Fibroblast of the conjunctiva (primary cell): ENCODE data around the gene ASTL.

ENCODE experiments used
- DNase-seq: peaks from one replicate; pipeline ENCODE4 v3.0.0-alpha.2; 2010; ENCODE audit warnings: low read depth

The ASTL gene

GRCh38 chr2:96112501-96113366 is 25.6 kb downstream of the ASTL start:
- DNase-seq, result no peak

- DNase-seq, result no peak
Measured at GRCh38 chr2:96111823-96112500, 26.3 kb downstream of the ASTL start.

GRCh38 chr2:96111257-96111640 is 27.1 kb downstream of the ASTL start:
- DNase-seq, result no peak

- no peak for DNase-seq
Measured at GRCh38 chr2:96110621-96111256, 27.6 kb downstream of the ASTL start.

- no peak for DNase-seq
Measured at GRCh38 chr2:96109931-96110511, 28.3 kb downstream of the ASTL start.

- no peak for DNase-seq
Measured at GRCh38 chr2:96109361-96109680, 29.0 kb downstream of the ASTL start.

GRCh38 chr2:96108541-96109360 is 29.6 kb downstream of the ASTL start:
- DNase-seq, result no peak

GRCh38 chr2:96108151-96108540 is 30.2 kb downstream of the ASTL start:
- DNase-seq, result no peak

- DNase-seq, result no peak
Measured at GRCh38 chr2:96107708-96108065, 30.6 kb downstream of the ASTL start.

- DNase-seq, result no peak
Measured at GRCh38 chr2:96106991-96107707, 31.2 kb downstream of the ASTL start.

GRCh38 chr2:96105994-96106715 is 32.1 kb downstream of the ASTL start:
- DNase-seq, result no peak

GRCh38 chr2:96105152-96105915 is 33.0 kb downstream of the ASTL start:
- DNase-seq, result no peak

GRCh38 chr2:96104487-96104861 is 33.8 kb downstream of the ASTL start:
- DNase-seq, result no peak

- no peak for DNase-seq
Measured at GRCh38 chr2:96103761-96104486, 34.4 kb downstream of the ASTL start.

- no peak for DNase-seq
Measured at GRCh38 chr2:96103187-96103601, 35.1 kb downstream of the ASTL start.

- no peak for DNase-seq
Measured at GRCh38 chr2:96102596-96103186, 35.6 kb downstream of the ASTL start.

GRCh38 chr2:96100893-96101304 is 37.4 kb downstream of the ASTL start:
- DNase-seq, result no peak

GRCh38 chr2:96099861-96100798 is 38.2 kb downstream of the ASTL start:
- DNase-seq, result no peak
